ENCODE data around the gene LIPC.

LIPC gene

GRCh38 chr15:58460116-58460790 is 28.5 kb downstream of the LIPC start:
- no peak for DNase-seq

- no peak for DNase-seq
Measured at GRCh38 chr15:58460872-58461271, 29.1 kb downstream of the LIPC start.

DNA sequence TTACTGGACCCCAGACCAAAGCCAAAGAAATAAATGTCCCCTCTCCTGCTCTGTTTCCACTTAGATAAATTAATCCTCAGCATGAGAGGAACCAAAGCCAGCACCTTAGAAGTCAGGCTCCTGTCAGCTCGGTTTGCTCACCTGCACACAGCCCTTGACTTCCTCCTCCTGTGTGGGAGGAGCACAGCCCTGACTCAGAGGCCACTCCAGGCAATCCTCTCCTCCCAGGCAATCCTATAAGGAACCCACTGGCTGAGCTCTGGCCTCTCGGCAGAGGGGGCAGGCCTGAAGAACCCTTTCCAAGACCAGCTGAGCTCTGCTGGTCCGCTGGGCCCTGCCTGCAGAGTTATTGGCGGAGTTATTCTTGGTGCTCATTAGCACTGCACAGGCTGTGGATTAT is 30.8 kb downstream of the LIPC start:
- peak; percentile 38 for DNase-seq

DNA sequence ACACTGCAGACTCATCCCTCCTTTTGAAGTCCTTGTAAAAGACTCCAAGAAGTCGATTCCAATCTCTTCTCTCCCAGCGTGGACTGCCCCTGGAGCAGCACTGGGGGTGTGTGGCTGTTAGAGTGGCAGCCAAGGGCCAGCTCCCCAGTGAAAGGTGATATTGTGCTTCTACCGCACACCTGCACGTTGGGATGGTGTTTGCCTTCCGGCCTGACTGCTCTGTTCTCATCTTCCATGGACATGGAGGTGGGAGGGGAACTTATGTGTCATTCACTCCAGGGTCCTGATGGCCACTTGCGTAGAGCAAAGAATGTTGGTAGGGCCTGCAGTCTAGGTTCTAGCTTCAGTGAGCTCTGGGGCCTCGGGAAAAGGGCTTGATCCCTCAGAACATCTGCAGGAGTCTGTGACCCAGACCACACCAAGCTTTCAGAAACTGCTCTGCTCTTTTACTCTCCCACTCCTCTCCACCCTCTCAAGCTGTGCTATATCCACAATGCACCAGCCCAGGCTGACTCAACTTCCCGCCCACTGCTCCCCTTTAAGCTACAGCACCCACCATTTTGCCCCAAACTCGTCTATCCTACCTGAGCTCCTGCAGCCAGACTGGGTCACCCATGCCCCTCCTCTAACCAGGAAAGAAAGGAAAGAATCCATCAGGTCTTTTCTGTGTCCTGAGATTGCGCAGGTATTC is 31.3 kb downstream of the LIPC start:
- peak; percentile 6 for DNase-seq

DNA sequence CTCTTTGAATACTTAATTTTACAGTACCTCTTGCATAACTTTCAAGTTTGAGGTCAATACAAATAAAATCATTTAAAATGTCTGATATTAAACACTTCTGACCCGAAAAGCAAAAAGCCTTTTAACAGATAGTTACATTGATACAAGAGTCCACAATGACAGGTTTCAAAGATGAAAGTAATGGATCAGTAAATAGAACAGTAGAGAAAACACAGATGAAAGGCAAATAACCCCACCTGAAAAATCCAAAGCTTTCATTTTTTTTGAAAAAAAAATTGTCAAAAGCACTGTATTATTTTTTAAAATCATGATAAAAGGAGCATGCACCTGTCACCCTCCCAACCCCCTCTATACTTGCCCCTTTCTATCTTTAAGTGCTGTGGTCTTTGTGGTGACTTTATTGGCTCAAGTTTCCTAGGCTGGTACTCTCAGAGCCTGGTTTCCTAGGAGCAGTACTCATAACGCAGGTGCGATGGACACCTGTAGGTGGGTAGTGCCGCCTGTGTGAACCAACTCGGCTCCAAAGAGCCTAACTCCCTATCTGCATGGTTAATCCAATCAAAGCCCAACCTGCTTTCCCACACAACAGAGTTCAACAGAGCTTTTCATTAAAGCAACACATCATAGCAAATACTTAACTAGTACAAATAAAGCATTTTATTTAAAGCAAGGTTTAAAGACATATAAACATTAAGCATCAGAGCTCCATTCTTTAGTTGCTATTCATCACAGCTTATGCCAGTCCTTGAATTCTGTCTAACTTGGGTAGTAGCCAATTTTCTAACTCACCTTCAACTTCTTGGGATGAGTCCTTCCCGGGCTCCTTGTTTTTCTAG is 32.2 kb downstream of the LIPC start:
- DNase-seq = peak; percentile 34

GRCh38 chr15:58465070-58465469 is 33.3 kb downstream of the LIPC start:
- no peak for DNase-seq

- DNase-seq = no peak
Measured at GRCh38 chr15:58465866-58466517, 34.2 kb downstream of the LIPC start.

DNA sequence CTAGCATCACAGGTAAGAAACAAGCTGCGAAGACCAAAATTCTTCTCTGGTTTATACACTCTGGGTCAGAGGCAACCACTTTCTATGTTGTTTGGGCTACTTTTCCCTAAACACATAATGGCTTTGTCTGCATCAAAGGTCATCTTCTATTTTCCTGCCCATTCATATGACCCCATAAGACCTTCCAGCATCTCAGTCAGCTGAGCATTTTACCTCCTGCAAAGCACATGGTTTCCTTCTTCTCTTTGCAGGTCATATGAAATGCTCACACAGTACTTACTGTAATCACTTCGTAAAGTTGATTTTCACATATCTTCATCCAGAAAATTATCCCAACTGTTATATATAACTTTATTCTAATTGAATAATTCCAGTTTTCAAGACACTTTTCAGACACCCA is 34.8 kb downstream of the LIPC start:
- no peak for DNase-seq

GRCh38 chr15:58467121-58467721 is 35.4 kb downstream of the LIPC start:
- no peak for DNase-seq

- no peak for DNase-seq
Measured at GRCh38 chr15:58467722-58468423, 36.1 kb downstream of the LIPC start.

- no peak for DNase-seq
Measured at GRCh38 chr15:58469432-58470353, 37.9 kb downstream of the LIPC start.

- DNase-seq = no peak
Measured at GRCh38 chr15:58471348-58471747, 39.6 kb downstream of the LIPC start.

DNA sequence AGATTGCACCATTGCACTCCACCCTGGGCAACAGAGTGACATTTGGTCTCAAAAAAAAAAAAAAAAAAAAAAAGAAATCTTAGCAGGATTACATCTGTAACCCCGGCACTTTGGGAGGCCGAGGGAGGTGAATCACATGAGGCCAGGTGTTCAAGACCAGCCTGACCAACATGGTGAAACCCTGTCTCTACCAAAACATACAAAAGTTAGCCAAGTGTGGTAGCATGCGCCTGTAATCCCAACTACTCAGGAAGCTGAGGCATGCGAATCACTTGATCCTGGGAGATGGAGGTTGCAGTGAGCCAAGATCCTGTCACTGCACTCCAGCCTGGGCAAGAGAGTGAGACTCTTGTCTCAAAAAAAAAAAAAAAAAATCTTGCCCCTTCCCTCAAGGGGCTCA is 40.4 kb downstream of the LIPC start:
- no peak for DNase-seq

DNA sequence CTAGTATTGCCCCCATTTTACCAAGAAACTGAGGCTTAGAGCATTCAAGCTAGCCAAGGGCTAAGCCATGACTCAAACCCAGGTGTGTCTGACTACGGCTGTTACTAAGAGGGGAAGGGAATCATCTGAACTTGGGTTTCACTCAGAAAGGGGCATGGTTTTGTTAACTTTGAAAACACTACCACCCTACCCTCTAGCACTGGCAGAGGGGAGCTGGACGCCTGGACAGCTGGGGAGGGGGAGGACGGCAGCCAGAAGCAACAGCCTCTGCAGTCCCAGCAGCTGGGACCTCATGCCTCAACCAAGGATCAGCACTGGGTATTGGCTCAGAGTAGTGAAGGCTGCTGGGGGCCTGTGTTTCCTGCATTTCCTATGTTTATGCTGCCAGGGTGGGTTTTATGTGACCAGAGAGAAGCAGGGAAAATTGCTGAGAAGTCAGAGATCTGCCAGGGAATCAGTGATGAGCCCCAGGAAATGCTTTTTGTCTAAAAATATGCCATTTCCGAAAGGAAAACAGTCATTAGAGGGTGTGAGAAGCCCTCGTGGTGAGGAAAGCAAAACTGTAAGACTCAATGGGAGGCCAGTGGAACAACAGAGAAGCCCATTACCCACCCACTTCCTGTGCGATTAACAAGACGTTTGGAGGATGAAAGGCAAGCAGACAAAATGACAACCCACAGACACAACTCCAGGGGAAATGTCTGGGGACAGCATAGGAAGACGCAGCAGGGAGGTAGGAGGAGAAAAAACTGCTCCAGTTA is 41.2 kb downstream of the LIPC start:
- DNase-seq = no peak

- no peak for DNase-seq
Measured at GRCh38 chr15:58473724-58474123, 41.9 kb downstream of the LIPC start.

GRCh38 chr15:58474741-58475323 is 43.0 kb downstream of the LIPC start:
- DNase-seq = no peak

GRCh38 chr15:58475573-58476524 is 44.1 kb downstream of the LIPC start:
- peak; percentile 62 for DNase-seq

DNA sequence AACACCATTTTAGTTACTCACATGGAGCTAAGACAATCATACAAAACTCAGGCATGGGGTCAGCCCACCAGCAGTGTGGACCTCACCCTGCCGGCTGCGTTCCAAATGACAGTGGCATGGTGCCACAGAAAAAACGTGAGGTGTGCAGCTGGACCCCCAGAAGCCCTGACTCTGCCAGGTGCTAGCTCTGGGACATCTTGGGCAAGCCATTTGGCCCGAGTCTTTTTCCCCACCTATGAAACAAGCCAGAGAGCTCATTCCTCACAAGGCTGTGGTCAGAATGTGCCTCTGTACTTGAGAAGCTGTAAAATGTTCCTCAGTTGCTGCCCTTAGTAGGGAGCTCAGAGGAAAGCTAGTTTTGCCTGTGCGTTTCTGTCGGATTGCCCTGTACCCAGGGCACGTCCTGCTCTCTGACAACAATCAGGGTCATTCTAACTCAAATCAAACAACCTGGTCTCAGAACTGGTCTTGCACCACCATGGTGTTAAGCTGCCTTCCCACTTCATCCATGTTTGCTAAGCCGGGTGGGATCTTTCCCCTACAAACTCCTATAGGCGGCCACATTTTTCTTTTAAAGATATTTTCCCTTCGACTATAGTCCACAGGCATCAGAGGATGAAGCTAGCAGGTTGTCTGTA is 44.9 kb downstream of the LIPC start:
- DNase-seq = no peak

All from NCI-H774 (cell line).